Mesendoderm (in vitro differentiated cells): Measurements from ENCODE around the gene SLC17A1. TPM values are rescaled to one million over a fixed set of nuclear protein-coding genes. Genes with fewer than 3 reads are reported as not detected.

Experiments
- DNase-seq: peaks from one replicate; pipeline ENCODE4 v3.0.0; 2013
- H2AK5ac ChIP-seq: 2 replicates; pipeline ENCODE4 v1.6.1; 2013; ENCODE audit warnings: low read length, inconsistent platforms
- H2BK120ac ChIP-seq: 2 replicates; pipeline ENCODE4 v1.6.1; 2013; ENCODE audit warnings: low read depth, mild to moderate bottlenecking, low read length, moderate library complexity, mixed read lengths
- H2BK15ac ChIP-seq: replicated peaks from 2 replicates; pipeline ENCODE4 v1.6.1; 2013; ENCODE audit warnings: low read depth, mild to moderate bottlenecking, moderate library complexity
- H2BK5ac ChIP-seq: 2 replicates; pipeline ENCODE4 v1.6.1; 2013; ENCODE audit warnings: low read length, inconsistent platforms
- H3K18ac ChIP-seq: 2 replicates; pipeline ENCODE4 v1.6.1; 2013; ENCODE audit warnings: mild to moderate bottlenecking, low read length, mixed read lengths
- H3K23ac ChIP-seq: one replicate; pipeline ENCODE4 v1.6.1; 2013; ENCODE audit warnings: low read length
- H3K27ac ChIP-seq: 2 replicates; pipeline ENCODE4 v1.5.1; 2013; ENCODE audit warnings: low read depth, mild to moderate bottlenecking, inconsistent platforms, low read length, moderate library complexity
- H3K27me3 ChIP-seq: 2 replicates; pipeline ENCODE4 v1.6.1; 2013; ENCODE audit warnings: low read length, control low read depth, mild to moderate bottlenecking, inconsistent platforms; ENCODE audit not compliant: insufficient read depth, poor library complexity
- H3K36me3 ChIP-seq: 2 replicates; pipeline ENCODE4 v1.6.1; 2013; ENCODE audit warnings: low read length, inconsistent platforms; ENCODE audit not compliant: control insufficient read depth, insufficient read depth
- H3K4ac ChIP-seq: one replicate; pipeline ENCODE4 v1.6.1; 2013; ENCODE audit warnings: low read depth, mild to moderate bottlenecking, low read length, moderate library complexity
- H3K4me1 ChIP-seq: 2 replicates; pipeline ENCODE4 v1.6.1; 2013; ENCODE audit warnings: low read depth, low read length, inconsistent platforms; ENCODE audit not compliant: control insufficient read depth
- H3K4me2 ChIP-seq: 2 replicates; pipeline ENCODE4 v1.6.1; 2013; ENCODE audit warnings: low read length
- H3K4me3 ChIP-seq: 2 replicates; pipeline ENCODE4 v1.5.1; 2013; ENCODE audit warnings: mild to moderate bottlenecking, low read length
- H3K56ac ChIP-seq: one replicate; pipeline ENCODE4 v1.6.1; 2013; ENCODE audit warnings: low read length
- H3K79me1 ChIP-seq: 2 replicates; pipeline ENCODE4 v1.6.1; 2013; ENCODE audit warnings: low read length, inconsistent platforms
- H3K79me2 ChIP-seq: 2 replicates; pipeline ENCODE4 v1.6.1; 2013; ENCODE audit warnings: mild to moderate bottlenecking, low read length; ENCODE audit not compliant: control insufficient read depth, insufficient read depth
- H3K9ac ChIP-seq: 2 replicates; pipeline ENCODE4 v1.6.1; 2013; ENCODE audit warnings: low read length, inconsistent platforms
- H4K5ac ChIP-seq: one replicate; pipeline ENCODE4 v1.6.1; 2013; ENCODE audit warnings: low read length
- H4K8ac ChIP-seq: one replicate; pipeline ENCODE4 v1.6.1; 2013; ENCODE audit warnings: low read depth, mild to moderate bottlenecking, control low read depth, low read length, moderate library complexity
- WGBS: extraction: QIAGEN DNeasy Blood & Tissue Kit; methylation state at CpG from one replicate; pipeline ENCODE4 v1.1.7; 2013; ENCODE audit warnings: low lambda C conversion rate, missing lambda C conversion rate; ENCODE audit not compliant: insufficient coverage; ENCODE audit errors: extremely low coverage; 5-methylcytosine and 5-hydroxymethylcytosine counted together
- polyA plus RNA-seq, 2 experiments: library from polyadenylated mRNA; stranded (reverse); fragments of 200-250 nt; gene quantifications; one replicate each; pipeline ENCODE4 v1.2.3, GENCODE V29; 2013

The SLC17A1 gene, protein sequence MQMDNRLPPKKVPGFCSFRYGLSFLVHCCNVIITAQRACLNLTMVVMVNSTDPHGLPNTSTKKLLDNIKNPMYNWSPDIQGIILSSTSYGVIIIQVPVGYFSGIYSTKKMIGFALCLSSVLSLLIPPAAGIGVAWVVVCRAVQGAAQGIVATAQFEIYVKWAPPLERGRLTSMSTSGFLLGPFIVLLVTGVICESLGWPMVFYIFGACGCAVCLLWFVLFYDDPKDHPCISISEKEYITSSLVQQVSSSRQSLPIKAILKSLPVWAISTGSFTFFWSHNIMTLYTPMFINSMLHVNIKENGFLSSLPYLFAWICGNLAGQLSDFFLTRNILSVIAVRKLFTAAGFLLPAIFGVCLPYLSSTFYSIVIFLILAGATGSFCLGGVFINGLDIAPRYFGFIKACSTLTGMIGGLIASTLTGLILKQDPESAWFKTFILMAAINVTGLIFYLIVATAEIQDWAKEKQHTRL
- not detected for polyA plus RNA-seq (2013, experiment 1 of 2)
- not detected for polyA plus RNA-seq (2013, experiment 2 of 2)

DNA sequence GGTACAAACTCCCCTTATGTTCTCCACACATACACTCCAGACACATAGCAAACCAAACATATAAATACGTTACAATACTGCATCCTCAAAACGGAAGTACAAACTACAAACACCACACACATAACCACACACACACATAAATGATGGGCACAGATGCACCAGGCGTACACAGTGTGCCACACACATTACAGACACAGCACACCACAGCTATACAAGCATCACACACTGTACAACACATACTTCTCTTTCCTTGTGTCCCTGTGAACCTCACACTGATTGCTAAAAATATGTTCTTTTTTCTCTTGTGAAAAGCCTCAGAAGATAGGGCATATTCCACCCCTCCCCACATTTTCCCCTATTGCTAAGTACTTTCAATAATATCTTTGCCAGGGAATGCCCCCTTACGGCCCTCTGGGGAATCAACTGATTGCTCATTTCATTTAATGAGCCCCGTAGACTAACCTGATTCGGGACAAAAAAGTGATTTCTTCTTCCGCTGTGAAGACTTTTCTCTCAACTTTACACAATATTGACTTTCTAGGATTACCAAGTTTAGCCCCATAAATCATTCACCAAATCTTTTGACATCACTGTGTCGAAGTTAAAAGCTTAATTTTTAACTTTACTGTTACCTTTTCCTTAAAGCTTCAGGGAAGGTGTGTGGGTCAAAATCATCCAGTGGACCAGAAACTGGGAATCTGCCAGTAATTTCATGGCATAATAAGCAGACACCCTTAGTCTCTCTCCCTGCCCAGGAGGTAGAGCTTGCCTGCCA, at the start of gene SLC17A1:
Gene SLC17A1, minus strand, starts transcription at position 521 of the 775 bp plus-strand sequence. CDS start 1,495 bp downstream, outside the sequence.
- no peak for DNase-seq
- H3K27ac ChIP-seq = no peak within 1 kb of the TSS

DNA sequence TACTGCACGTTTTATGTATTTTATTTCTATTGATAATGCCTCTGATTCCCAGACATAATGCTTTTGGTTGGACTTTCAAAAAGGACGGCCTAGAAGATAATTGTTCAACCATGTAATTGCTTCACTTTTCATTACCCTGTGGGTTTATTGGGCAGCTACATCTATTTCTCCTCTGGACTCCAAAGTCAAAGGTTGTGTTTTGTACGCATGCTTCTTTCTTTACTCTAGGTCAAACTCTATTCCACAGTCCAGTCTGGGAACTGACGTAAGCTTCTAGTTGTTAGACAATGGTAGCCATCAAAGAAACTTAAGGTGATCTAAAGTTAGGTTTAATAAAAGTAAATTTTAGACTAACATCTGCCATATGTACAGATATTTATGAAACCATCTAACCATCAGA, 48.7 kb upstream of the SLC17A1 start:
- Histone ChIP-seq H3K79me2 (no peaks in the 10 kb centered on the region), H2BK120ac (no peak overlapping the region), H3K4ac (no peak overlapping the region), H3K23ac (no peak overlapping the region), H2BK5ac (no peak overlapping the region), H3K79me1 (no peaks in the 10 kb centered on the region), H3K4me1 (no peaks in the 10 kb centered on the region), H3K4me2 (no peak overlapping the region), H3K18ac (no peak overlapping the region), H3K27me3 (no peaks in the 10 kb centered on the region), H4K8ac (no peak overlapping the region), H3K36me3 (no peaks in the 10 kb centered on the region), H3K27ac (no peak overlapping the region), H4K5ac (no peak overlapping the region), H3K56ac (no peak overlapping the region), H3K9ac (no peak overlapping the region), H3K4me3 (no peak overlapping the region), H2AK5ac (no peak overlapping the region), H2BK15ac (no peak overlapping the region)
- no peak for DNase-seq
- no CpG with 5 or more reads among the region's 4 CpGs for WGBS

More for the DNA sequence above, at the start of gene SLC17A1:
- Histone ChIP-seq H4K8ac (no peak within 1 kb of the TSS), H3K4ac (no peak within 1 kb of the TSS), H3K79me1 (no peaks in the 10 kb centered on the region), H3K23ac (no peak within 1 kb of the TSS), H3K56ac (no peak within 1 kb of the TSS), H3K4me1 (no peaks in the 10 kb centered on the region), H3K79me2 (no peaks in the 10 kb centered on the region), H3K18ac (no peak within 1 kb of the TSS), H2AK5ac (no peak within 1 kb of the TSS), H3K9ac (no peak within 1 kb of the TSS), H2BK120ac (no peak within 1 kb of the TSS), H2BK5ac (no peak within 1 kb of the TSS), H3K4me2 (no peak within 1 kb of the TSS), H2BK15ac (no peak within 1 kb of the TSS), H3K36me3 (no peaks in the 10 kb centered on the region), H3K4me3 (no peak within 1 kb of the TSS), H4K5ac (no peak within 1 kb of the TSS), H3K27me3 (no peaks in the 10 kb centered on the region)
- 100% methylated on average over 2 of the region's 8 CpGs for WGBS

DNA sequence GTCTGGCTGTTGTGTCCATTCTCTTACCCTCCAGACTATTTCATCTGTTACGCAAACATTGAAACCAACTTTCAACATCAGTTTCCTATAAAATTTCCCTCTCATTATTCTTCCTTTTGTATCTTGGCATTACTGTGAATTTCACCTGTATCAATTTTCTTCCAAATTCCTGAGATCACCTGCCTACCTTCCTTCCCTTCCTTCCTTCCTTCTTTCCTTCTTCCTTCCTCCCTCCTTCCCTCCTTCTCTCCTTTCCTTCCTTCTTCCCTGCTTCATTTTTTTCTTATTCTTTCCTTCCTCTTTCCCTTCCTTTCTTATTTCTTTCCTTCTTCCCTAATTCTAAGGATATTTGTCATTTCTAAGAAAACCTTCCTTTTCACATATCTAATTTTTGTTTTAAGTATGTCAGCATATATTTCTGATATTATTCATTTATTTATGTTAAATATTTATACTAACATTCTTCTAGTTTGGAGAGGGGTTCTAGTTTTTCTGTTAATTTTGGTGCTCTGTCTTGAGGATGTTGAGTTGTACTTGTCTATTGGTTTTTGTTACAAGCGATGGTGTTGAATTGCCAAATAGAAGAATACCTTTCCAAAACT, 47.0 kb upstream of the SLC17A1 start:
- no peak overlapping the region for H4K8ac ChIP-seq
- H2BK5ac ChIP-seq = no peak overlapping the region
- H2BK120ac ChIP-seq = no peak overlapping the region
- DNase-seq = no peak
- H3K79me1 ChIP-seq = no peaks in the 10 kb centered on the region
- H3K79me2 ChIP-seq = no peaks in the 10 kb centered on the region
- no peak overlapping the region for H3K4ac ChIP-seq
- H3K27ac ChIP-seq = no peak overlapping the region
- no peak overlapping the region for H4K5ac ChIP-seq
- no peaks in the 10 kb centered on the region for H3K4me1 ChIP-seq
- WGBS = no CpG with 5 or more reads among the region's 2 CpGs
- H3K56ac ChIP-seq = no peak overlapping the region
- no peak overlapping the region for H3K9ac ChIP-seq
- H3K36me3 ChIP-seq = no peaks in the 10 kb centered on the region
- H2BK15ac ChIP-seq = no peak overlapping the region
- no peak overlapping the region for H2AK5ac ChIP-seq
- H3K4me2 ChIP-seq = no peak overlapping the region
- H3K27me3 ChIP-seq = no peaks in the 10 kb centered on the region
- H3K4me3 ChIP-seq = no peak overlapping the region
- H3K23ac ChIP-seq = no peak overlapping the region
- no peak overlapping the region for H3K18ac ChIP-seq

DNA sequence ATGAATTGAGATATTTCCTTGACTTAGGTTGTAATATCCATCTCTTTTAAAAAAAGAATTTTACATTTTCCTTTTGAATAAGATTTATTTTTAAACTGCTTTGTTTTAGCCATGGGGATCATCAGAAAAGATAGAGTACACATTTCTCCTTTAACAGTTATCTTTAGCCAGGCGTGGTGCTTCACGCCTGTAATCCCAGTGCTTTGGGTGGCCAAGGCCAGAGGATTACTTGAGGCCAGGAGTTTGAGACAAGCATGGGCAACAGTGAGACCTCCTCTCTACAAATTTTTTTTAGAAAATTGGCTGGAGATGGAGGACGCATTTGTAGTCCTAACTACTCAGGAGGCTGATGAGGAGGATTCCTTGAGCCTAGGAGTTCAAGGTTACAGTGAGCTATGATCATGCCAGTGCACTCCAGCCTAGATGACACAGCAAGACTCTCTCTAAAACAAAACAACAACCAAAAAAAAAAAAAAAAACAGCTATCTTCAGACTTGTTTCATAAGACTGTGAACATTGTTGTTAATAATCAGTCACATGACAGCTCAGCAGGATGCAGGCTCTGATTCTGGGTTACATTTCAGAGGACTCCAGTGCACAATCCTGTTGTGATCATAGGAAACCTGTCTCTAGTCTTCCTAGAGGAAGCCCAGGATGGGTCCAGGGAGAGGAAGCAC, 44.2 kb upstream of the SLC17A1 start:
- Histone ChIP-seq H2AK5ac (no peak overlapping the region), H3K27ac (no peak overlapping the region), H3K9ac (no peak overlapping the region), H4K5ac (no peak overlapping the region), H2BK5ac (no peak overlapping the region), H3K23ac (no peak overlapping the region), H3K56ac (no peak overlapping the region), H3K27me3 (no peaks in the 10 kb centered on the region), H3K4me3 (no peak overlapping the region), H2BK120ac (no peak overlapping the region), H2BK15ac (no peak overlapping the region), H3K4me1 (no peaks in the 10 kb centered on the region), H3K4ac (no peak overlapping the region), H4K8ac (no peak overlapping the region), H3K4me2 (no peak overlapping the region), H3K79me1 (no peaks in the 10 kb centered on the region), H3K36me3 (no peaks in the 10 kb centered on the region), H3K79me2 (no peaks in the 10 kb centered on the region), H3K18ac (no peak overlapping the region)
- no CpG with 5 or more reads among the region's 3 CpGs for WGBS
- DNase-seq = no peak

DNA sequence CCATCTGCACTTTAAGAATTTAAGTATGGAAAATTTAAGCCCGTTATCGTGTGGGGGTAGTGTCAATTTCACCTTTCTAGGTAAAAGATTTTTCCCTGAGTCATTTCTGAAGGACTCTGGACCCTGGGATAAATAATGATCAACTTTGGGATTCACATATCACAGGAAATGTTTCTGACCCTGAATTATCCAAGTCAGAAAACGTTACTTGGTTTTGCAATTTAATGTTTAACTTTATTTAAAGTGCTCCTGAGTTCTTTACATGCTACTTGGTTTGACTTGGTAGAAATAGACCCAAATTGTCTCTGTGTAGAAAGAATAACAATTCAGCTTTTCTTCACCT, 43.7 kb upstream of the SLC17A1 start:
- Histone ChIP-seq H3K4me2 (no peak overlapping the region), H3K4me3 (no peak overlapping the region), H2BK15ac (no peak overlapping the region), H4K8ac (no peak overlapping the region), H3K9ac (no peak overlapping the region), H2BK5ac (no peak overlapping the region), H4K5ac (no peak overlapping the region), H3K4ac (no peak overlapping the region), H3K4me1 (no peaks in the 10 kb centered on the region), H3K27ac (no peak overlapping the region), H3K79me1 (no peaks in the 10 kb centered on the region), H3K27me3 (no peaks in the 10 kb centered on the region), H2AK5ac (no peak overlapping the region), H3K36me3 (no peaks in the 10 kb centered on the region), H3K18ac (no peak overlapping the region), H3K79me2 (no peaks in the 10 kb centered on the region), H3K56ac (no peak overlapping the region), H3K23ac (no peak overlapping the region), H2BK120ac (no peak overlapping the region)
- no peak for DNase-seq
- WGBS = no CpG with 5 or more reads among the region's 3 CpGs
